GM12873 (cell line): ENCODE results near the gene FMN1.

Experiments
- TF ChIP-seq, protein P1 (sequence below): IDR thresholded peaks from 2 replicates; pipeline ENCODE4 v1.5.1; 2012; ENCODE audit warnings: low read depth, mild to moderate bottlenecking, moderate library complexity, low read length, control low read depth; ENCODE audit not compliant: insufficient read depth; ENCODE audit errors: missing control alignments

FMN1 gene

DNA sequence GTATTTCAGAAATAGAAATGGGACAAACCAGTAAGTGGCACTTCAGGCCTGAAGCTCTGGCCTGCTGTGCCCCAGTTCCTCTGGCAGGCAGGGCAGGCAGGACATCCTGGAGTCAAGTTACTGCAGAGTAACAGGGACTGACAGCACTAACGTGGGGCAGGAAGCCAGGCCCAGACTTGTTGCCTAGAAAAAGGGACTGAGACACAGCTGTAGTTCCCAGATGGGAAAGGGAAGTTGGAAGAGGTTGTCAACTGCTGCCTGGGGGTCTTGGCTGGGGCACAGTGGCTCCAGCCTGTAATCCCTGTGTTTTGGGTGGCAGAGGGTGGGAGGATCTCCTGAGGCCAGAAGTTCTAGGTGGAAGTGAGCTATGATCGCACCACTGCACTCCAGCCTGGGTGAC lies 171.9 kb downstream of the FMN1 start:
- TF ChIP-seq, protein P1, sequence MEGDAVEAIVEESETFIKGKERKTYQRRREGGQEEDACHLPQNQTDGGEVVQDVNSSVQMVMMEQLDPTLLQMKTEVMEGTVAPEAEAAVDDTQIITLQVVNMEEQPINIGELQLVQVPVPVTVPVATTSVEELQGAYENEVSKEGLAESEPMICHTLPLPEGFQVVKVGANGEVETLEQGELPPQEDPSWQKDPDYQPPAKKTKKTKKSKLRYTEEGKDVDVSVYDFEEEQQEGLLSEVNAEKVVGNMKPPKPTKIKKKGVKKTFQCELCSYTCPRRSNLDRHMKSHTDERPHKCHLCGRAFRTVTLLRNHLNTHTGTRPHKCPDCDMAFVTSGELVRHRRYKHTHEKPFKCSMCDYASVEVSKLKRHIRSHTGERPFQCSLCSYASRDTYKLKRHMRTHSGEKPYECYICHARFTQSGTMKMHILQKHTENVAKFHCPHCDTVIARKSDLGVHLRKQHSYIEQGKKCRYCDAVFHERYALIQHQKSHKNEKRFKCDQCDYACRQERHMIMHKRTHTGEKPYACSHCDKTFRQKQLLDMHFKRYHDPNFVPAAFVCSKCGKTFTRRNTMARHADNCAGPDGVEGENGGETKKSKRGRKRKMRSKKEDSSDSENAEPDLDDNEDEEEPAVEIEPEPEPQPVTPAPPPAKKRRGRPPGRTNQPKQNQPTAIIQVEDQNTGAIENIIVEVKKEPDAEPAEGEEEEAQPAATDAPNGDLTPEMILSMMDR: no peak

DNA sequence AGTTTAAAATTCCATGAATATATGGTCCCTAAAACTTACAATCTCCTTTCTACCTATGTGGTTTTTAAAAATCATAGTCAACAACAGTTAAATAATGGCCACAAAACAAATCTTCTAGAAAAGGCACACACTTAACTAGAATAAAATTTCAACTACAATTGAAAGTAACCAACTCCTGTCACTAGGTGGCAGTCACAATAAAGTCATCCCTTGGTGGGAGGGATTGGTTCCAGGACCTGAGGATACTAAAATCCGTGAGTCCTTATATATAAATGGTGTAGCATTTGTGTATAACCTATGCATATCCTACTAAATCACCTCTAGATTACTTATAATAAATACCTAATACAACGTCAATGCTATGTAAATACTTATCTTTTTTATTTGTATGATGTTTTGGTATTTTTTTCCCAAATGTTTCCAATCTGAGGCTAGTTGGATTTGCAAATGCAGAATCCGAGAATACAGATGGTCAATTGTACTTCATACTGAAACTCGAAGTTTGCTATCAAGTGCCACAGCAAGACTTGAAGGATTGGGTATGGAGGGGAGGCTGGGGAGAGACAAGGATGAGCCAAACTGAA lies 172.6 kb downstream of the FMN1 start:
- TF ChIP-seq, protein P1: peak; percentile 50

DNA sequence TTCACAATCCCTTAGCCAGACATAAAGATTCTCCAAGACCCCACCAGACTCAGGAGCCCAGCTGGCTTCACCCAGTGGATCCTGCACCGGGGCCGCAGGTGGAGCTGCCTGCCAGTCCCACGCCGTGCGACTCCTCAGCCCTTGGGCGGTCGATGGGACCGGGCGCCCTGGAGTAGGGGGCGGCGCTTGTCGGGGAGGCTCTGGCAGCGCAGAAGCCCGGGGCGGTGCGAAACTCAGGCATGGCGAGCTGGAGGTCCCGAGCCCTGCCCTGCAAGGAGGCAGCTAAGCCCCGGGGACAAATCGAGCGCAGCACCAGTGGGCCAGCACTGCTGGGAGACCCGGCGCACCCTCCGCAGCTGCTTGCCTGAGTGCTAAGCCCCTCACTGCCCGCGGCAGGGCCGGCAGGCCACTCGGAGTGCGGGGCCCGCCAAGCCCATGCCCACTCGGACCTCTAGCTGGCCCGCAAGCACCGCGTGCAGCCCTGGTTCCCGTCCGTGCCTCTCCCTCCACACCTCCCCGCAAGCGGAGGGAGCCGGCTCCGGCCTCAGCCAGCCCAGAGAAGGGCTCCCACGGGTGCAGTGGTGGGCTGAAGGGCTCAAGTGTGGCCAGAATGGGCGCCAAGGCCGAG lies 175.0 kb downstream of the FMN1 start:
- TF ChIP-seq, protein P1: no peak

DNA sequence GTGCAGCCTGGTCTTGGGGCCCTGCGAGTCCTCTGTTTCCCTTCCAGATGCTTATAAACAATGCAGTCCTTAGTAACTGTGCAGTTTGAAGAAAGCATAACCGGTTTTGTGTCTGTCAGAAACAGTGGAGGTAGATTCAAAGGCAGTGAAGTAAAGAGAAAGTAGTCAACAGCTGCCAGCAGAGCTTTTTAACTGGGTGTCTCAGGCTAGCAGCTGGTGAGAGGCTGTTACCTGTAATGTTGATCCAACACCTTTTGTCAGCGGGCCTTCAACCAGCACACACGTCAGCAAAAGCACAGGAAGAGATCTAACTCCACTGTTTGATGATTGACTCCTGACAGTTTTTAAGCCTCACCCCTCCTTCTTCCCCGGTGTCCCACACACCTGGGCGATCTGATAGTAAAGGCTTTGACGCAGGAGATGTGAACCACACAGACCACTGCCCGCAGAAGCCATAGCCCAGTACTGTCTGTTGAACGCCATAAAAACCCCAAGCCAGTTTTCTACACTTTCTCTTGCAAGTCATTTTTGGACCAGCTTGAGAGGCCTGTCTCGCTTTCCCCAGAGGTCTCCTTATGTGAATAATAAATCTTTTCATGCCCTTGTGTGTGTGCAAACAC lies 178.0 kb downstream of the FMN1 start:
- TF ChIP-seq, protein P1: no peak

DNA sequence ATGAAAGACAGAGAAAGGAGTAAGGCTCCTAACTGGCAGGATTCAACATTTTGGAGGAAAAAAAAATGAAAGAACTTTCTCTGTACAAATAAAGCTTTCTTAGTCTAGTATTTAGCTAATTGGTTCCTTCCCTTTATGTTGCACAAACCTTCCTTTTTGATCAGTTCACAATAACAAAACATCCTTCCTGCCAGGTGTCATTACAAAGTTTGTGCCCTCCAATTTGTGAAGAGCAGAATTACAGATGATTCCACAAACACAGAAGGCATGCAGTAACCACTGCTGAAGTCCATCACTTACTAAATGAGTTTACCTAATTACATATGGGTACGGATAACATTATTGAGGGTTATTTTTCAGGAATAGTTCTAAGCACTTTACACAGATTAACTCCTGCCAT lies 179.9 kb downstream of the FMN1 start:
- TF ChIP-seq, protein P1: no peak

DNA sequence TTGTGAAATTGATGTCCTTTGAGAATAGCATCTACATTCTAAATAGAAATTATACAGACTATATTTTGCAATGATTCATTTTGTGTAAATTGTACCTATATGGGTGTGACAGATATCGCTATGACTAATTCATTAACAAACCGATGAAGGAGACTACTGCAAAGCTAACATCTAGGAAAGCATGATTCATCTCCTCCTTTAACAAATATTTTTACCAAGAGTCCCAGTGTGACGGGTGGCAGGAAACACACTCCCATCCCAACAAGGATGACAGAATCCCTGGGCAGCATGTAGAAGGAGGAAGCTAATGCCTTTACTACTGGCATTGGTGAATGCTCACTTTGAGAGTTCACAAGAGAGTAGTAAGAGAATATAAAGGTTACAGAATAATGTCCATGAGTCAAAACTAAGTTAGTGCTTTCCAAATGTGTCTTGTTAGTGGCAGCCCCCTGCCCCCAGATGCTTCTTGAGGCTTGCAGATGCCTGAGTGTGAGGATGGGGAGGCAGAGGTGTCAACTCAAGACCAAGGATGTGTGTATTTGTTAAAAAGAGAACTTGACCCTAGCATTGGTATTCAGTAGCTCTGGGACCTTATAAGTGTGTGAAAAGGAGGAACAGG lies 180.6 kb downstream of the FMN1 start:
- TF ChIP-seq, protein P1: no peak

DNA sequence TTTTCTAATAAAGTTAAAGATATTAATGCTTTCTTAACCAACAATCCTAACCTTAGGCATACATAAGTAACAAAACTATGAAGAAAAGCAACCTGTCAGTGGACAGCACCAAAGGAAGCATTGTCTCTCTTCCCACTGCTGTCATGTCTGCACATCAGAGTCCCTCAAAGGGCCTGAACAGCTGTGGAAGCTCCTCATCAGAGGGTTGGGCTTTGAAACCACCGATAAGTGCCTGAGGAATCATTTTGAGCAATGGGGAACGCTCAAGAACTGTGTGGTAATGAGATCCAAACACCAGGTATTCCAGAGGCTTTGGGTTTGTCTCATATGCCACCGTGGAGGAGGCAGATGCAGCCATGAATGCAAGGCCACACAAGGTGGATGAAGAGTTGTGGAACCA lies 182.5 kb downstream of the FMN1 start:
- TF ChIP-seq, protein P1: no peak
